T-helper 1 cell treated with Interleukin-12 subunit alpha and Interleukin-12 subunit beta and Interleukin-4 antibody, amounts not matched to agents 30 μg/mL and 1 μg/mL, for 36 hours (primary cell): ENCODE measurements around the gene FZD7.

Source experiments
- H3K27ac Mint-ChIP-seq: one replicate; pipeline ENCODE4 v1.8.0; 2021; ENCODE audit warnings: mild to moderate bottlenecking, mixed read lengths
- H3K27me3 Mint-ChIP-seq: one replicate; pipeline ENCODE4 v1.8.0; 2021; ENCODE audit warnings: low read depth, mixed read lengths
- H3K36me3 Mint-ChIP-seq: one replicate; pipeline ENCODE4 v1.8.0; 2021; ENCODE audit warnings: low read depth, mixed read lengths
- H3K4me1 Mint-ChIP-seq: one replicate; pipeline ENCODE4 v1.8.0; 2021; ENCODE audit warnings: low read depth, mixed read lengths
- H3K4me3 Mint-ChIP-seq: one replicate; pipeline ENCODE4 v1.8.0; 2021; ENCODE audit warnings: mild to moderate bottlenecking, moderate library complexity, mixed read lengths
- H3K9me3 Mint-ChIP-seq: one replicate; pipeline ENCODE4 v1.8.0; 2021; ENCODE audit warnings: mixed read lengths

FZD7 gene

DNA sequence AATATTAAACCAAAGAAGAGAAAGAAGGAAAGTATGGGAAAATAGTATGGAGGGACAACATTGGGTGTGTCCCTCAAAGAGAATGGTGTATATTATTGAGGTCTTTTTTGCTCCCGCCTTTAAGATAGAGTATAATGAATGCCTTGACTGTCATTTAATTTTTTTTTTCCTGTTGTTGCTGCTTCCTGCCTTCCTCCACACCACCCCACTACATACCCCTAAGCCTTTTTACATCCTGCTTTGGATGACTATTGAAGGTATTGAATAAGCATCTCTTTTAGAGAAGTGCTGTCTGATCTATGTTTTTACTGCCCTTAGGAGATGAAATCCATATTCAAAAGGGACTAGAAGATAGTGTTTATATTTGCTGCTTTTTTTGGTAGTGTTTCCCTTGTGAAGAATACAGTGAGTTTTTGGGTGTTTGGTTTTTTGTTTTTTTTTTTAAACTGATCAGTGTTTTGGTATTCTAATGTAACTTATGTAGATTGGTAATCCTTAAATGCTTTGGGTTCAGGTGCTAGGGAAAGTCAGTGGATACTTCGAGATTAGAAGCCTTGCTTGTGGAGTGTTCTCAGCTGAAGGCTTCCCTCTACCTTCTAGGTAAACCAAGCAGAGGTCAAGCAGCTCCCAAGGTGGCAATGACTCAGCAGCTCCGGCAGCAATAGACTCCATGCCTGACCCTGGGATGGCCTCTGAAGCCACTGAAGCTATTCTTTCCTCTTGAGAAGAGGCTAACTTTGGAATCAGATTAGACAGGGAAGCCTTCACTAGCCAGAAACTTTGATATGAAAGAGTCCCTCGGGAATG is 5.0 kb downstream of the FZD7 start:
- H3K36me3 Mint-ChIP-seq: no peaks in the 10 kb centered on the region
- H3K4me1 Mint-ChIP-seq: peaks cover 5% of the 10 kb centered on the region
- H3K4me3 Mint-ChIP-seq: no peak overlapping the region
- no peaks in the 10 kb centered on the region for H3K9me3 Mint-ChIP-seq
- H3K27ac Mint-ChIP-seq: no peak overlapping the region
- peaks cover 38% of the 10 kb centered on the region for H3K27me3 Mint-ChIP-seq

DNA sequence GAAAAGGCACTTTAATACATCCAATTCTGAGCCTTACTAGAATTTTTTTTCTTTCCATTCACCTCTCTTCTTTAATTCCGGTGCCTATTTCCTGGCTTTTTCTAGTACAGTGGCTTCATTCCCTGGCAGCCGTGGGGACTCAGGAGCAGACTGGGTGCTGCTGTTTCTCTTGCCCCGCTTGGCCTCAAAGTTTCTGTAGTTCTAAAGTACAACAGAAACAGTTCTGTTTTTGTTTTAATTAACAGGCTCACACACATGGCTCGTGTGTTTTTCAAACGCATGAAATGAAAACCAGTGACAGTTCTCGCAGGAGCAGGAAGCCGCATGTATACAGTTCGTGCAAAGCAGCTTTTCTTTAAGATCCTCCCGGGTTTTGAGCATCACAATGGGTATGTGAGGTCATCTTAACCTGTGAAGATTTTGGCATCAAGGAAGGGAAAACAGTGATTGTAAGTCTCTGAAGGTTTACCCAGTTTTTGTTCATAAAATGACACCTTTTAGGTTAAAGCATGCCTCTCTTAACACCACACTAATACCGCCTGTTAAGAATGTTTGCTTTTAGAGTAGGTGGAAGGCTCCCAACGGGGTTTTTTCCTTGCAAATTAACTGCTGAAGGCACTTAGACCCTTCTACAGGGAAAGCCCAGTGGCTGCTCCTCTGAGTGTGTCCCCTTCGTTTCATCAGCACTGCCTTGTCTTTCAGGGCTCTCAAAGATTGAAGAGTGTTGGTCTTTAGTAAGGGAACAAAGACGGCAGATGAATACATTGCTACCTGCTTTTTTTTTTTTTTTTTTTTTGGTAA is 5.8 kb downstream of the FZD7 start:
- peaks cover 5% of the 10 kb centered on the region for H3K4me1 Mint-ChIP-seq
- no peak overlapping the region for H3K27ac Mint-ChIP-seq
- H3K27me3 Mint-ChIP-seq: peaks cover 40% of the 10 kb centered on the region
- no peaks in the 10 kb centered on the region for H3K36me3 Mint-ChIP-seq
- H3K4me3 Mint-ChIP-seq: no peak overlapping the region
- no peaks in the 10 kb centered on the region for H3K9me3 Mint-ChIP-seq

- H3K27ac Mint-ChIP-seq: no peak overlapping the region
- H3K9me3 Mint-ChIP-seq: no peaks in the 10 kb centered on the region
- no peak overlapping the region for H3K4me3 Mint-ChIP-seq
- H3K4me1 Mint-ChIP-seq: peaks cover 2% of the 10 kb centered on the region
- H3K27me3 Mint-ChIP-seq: peaks cover 45% of the 10 kb centered on the region
- H3K36me3 Mint-ChIP-seq: no peaks in the 10 kb centered on the region
Measured at GRCh38 chr2:202040079-202040844, 6.6 kb downstream of the FZD7 start.

- Mint-ChIP-seq H3K36me3 (no peaks in the 10 kb centered on the region), H3K27me3 (peaks cover 52% of the 10 kb centered on the region), H3K4me3 (no peak overlapping the region), H3K27ac (no peak overlapping the region), H3K9me3 (no peaks in the 10 kb centered on the region), H3K4me1 (peaks cover 2% of the 10 kb centered on the region)
Measured at GRCh38 chr2:202042444-202042843, 8.8 kb downstream of the FZD7 start.

GRCh38 chr2:202043475-202043874 is 9.8 kb downstream of the FZD7 start:
- Mint-ChIP-seq H3K9me3 (no peaks in the 10 kb centered on the region), H3K27ac (no peak overlapping the region), H3K4me1 (peaks cover 1% of the 10 kb centered on the region), H3K36me3 (no peaks in the 10 kb centered on the region), H3K4me3 (no peak overlapping the region), H3K27me3 (peaks cover 54% of the 10 kb centered on the region)

DNA sequence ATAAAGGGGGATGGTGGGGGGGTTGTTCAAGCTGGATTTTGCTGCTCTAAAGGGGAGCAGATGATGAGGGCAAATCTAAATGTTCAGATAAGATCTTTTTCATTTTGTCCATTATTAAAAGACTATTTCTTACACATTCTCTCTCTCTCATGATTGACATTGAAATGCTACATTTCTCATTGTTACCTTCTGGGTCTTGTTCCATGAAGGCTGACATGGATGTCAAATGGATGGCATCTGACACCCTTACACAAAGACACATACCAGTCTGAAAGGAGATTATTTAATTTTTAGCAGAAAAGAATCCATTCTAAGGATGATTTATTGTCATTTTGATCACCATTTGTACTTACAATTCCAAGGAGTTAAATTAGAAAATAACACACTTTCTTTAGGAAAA is 11.1 kb downstream of the FZD7 start:
- H3K9me3 Mint-ChIP-seq: no peaks in the 10 kb centered on the region
- peaks cover 52% of the 10 kb centered on the region for H3K27me3 Mint-ChIP-seq
- H3K4me3 Mint-ChIP-seq: no peak overlapping the region
- no peak overlapping the region for H3K27ac Mint-ChIP-seq
- H3K36me3 Mint-ChIP-seq: no peaks in the 10 kb centered on the region
- H3K4me1 Mint-ChIP-seq: no peaks in the 10 kb centered on the region

GRCh38 chr2:202046572-202046971 is 12.9 kb downstream of the FZD7 start:
- H3K27me3 Mint-ChIP-seq: peaks cover 47% of the 10 kb centered on the region
- no peaks in the 10 kb centered on the region for H3K4me1 Mint-ChIP-seq
- no peaks in the 10 kb centered on the region for H3K36me3 Mint-ChIP-seq
- H3K9me3 Mint-ChIP-seq: no peaks in the 10 kb centered on the region
- no peak overlapping the region for H3K27ac Mint-ChIP-seq
- no peak overlapping the region for H3K4me3 Mint-ChIP-seq

DNA sequence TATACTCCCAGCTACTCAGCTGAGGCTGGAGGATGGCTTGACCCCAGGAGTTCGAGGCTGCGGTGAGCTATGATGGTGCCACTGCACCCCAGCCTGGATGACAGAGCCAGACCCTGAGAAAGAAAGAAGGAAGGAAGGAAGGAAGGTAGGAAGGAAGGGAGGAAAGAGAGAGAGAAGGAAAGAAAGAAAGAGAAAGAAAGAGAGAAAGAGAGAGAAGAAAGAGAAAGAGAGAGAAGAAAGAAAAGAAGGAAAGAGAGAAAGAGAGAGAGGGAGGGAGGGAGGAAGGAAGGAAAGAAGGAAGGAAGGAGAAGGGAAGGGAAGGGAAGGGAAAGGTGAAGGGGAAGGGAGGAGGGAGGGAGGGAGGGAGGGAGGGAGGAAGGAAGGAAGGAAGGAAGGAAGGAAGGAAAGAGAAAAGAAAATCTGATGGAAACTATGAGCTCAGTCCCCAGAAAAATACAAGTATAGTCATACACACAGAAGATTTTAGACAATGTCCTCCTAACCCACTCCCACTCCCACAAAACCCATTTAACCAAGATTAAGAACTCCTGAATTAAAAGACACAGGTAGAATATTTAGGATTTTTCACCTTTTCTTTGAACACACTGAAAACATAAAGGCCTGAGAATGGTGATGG is 15.6 kb downstream of the FZD7 start:
- peaks cover 58% of the 10 kb centered on the region for H3K27me3 Mint-ChIP-seq
- H3K4me1 Mint-ChIP-seq: no peaks in the 10 kb centered on the region
- no peak overlapping the region for H3K27ac Mint-ChIP-seq
- no peaks in the 10 kb centered on the region for H3K9me3 Mint-ChIP-seq
- no peaks in the 10 kb centered on the region for H3K36me3 Mint-ChIP-seq
- H3K4me3 Mint-ChIP-seq: no peak overlapping the region

DNA sequence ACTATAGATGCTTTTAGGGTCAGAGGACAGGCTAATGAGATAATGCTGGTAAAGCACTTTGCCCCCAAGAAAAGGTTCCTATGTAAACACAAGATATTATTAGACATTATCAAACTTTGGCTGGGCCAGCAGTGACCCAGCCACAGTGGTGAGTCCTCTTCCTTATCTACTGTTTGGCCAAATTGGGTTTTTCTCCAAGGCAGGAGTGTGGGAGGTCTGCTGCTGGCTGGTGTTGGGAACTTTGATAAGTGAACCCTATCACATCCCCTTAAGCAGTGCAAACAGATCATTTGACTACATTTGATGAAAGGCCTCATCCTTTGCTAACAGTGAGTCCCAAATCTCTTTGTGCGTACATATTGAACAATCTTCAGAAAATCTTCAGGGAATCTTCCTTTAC is 16.2 kb downstream of the FZD7 start:
- H3K4me1 Mint-ChIP-seq: no peaks in the 10 kb centered on the region
- H3K36me3 Mint-ChIP-seq: no peaks in the 10 kb centered on the region
- peaks cover 51% of the 10 kb centered on the region for H3K27me3 Mint-ChIP-seq
- no peak overlapping the region for H3K4me3 Mint-ChIP-seq
- no peaks in the 10 kb centered on the region for H3K9me3 Mint-ChIP-seq
- no peak overlapping the region for H3K27ac Mint-ChIP-seq

- H3K4me1 Mint-ChIP-seq: no peaks in the 10 kb centered on the region
- H3K9me3 Mint-ChIP-seq: no peaks in the 10 kb centered on the region
- H3K27me3 Mint-ChIP-seq: peaks cover 51% of the 10 kb centered on the region
- H3K4me3 Mint-ChIP-seq: no peak overlapping the region
- H3K36me3 Mint-ChIP-seq: no peaks in the 10 kb centered on the region
- no peak overlapping the region for H3K27ac Mint-ChIP-seq
Measured at GRCh38 chr2:202050652-202051051, 17.0 kb downstream of the FZD7 start.

DNA sequence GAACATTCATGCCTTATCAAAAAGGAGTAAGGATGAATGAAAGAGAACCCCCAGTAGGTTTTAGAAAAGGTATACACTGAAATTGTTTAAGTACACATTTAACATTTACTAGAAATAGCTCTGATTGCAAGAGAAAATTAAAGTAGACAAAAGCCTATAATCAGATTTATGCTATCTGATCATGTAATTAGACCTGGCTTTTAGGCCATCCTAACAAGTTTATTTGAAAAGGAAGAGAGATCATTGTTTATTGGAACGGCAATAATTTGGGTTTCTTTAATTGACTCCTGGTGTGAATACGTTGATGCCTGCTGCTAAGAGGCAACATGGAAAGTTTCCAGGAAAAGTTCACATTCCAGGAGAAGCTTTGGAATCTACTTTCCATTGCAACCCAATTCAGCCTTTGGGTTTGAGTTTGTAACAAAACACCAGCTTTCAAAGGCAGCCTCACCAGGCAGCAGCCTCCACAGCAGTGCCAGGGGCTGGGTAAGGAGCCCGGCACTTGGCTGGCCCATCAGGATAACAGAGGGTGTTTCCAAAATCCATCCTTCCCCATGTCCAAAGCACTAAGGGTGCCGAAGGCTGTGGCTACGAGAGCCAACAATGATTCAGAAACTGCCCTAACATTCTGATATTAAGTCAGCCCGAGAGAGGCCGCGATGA is 18.0 kb downstream of the FZD7 start:
- Mint-ChIP-seq H3K9me3 (no peaks in the 10 kb centered on the region), H3K36me3 (no peaks in the 10 kb centered on the region)

GRCh38 chr2:202052235-202052634 is 18.6 kb downstream of the FZD7 start:
- Mint-ChIP-seq H3K27ac (no peak overlapping the region), H3K9me3 (no peaks in the 10 kb centered on the region), H3K27me3 (peaks cover 56% of the 10 kb centered on the region), H3K36me3 (no peaks in the 10 kb centered on the region), H3K4me3 (no peak overlapping the region), H3K4me1 (no peaks in the 10 kb centered on the region)

More for the DNA sequence above, 18.0 kb downstream of the FZD7 start:
- Mint-ChIP-seq H3K4me3 (no peak overlapping the region), H3K27ac (no peak overlapping the region), H3K4me1 (no peaks in the 10 kb centered on the region), H3K27me3 (peaks cover 55% of the 10 kb centered on the region)

- Mint-ChIP-seq H3K27ac (no peak overlapping the region), H3K9me3 (no peaks in the 10 kb centered on the region), H3K27me3 (peaks cover 46% of the 10 kb centered on the region), H3K4me1 (no peaks in the 10 kb centered on the region), H3K36me3 (no peaks in the 10 kb centered on the region), H3K4me3 (no peak overlapping the region)
Measured at GRCh38 chr2:202054679-202055078, 21.0 kb downstream of the FZD7 start.

- Mint-ChIP-seq H3K36me3 (no peaks in the 10 kb centered on the region), H3K9me3 (no peaks in the 10 kb centered on the region), H3K4me3 (no peak overlapping the region), H3K4me1 (no peaks in the 10 kb centered on the region), H3K27me3 (peaks cover 38% of the 10 kb centered on the region), H3K27ac (no peak overlapping the region)
Measured at GRCh38 chr2:202056611-202057010, 23.0 kb downstream of the FZD7 start.
